B cell (primary cell): ENCODE measurements around the gene TRPM8. TPM values are rescaled to one million over a fixed set of nuclear protein-coding genes. Genes with fewer than 3 reads are reported as not detected.

ENCODE experiments used
- ATAC-seq: fragments of 200-7000 bp; cut with Tn5 transposase; one replicate; pipeline ENCODE4 v1.10.0; 2021; ENCODE audit warnings: low read depth, mild to moderate bottlenecking, moderate number of reproducible peaks, moderate library complexity
- CTCF ChIA-PET: fragments of 350-600 bp; sonication (Branson Sonifier 250); formaldehyde crosslinking; loops from one replicate; lab custom pipeline; 2021; ENCODE audit warnings: antibody characterized with exemption, inconsistent platforms; lab: Charles Lee
- POLR2A ChIA-PET: fragments of 350-600 bp; sonication (Branson Sonifier 250); formaldehyde crosslinking; loops from one replicate; lab custom pipeline; 2021; ENCODE audit warnings: antibody characterized with exemption; lab: Charles Lee
- DNase-seq: peaks from one replicate; pipeline ENCODE4 v3.0.0; 2013
- H2AFZ ChIP-seq: 2 replicates; pipeline ENCODE4 v1.6.1; 2012; ENCODE audit warnings: mild to moderate bottlenecking, low read depth, low read length; ENCODE audit not compliant: insufficient read depth, poor library complexity, severe bottlenecking
- H3K27ac ChIP-seq, 2 donors: 1 replicate in 1 of 2; 2 replicates in 1 of 2; pipeline ENCODE4 v1.5.1; 2012 to 2013; ENCODE audit warnings: low read length in 2 of 2, mild to moderate bottlenecking in 2 of 2, moderate library complexity in 1 of 2
- H3K27me3 ChIP-seq, 4 experiments: fragments of 200-600 bp in 1 of 4; sonication (generic) in 1 of 4; replicated peaks in 1 of 4; 1 replicate in 2 of 4; 2 replicates in 2 of 4; pipeline versions ENCODE4 v1.6.1 to v1.7.0; 2013 to 2016; ENCODE audit warnings: low read length in 3 of 4, mild to moderate bottlenecking in 2 of 4, mixed read lengths in 1 of 4, moderate library complexity in 1 of 4; ENCODE audit not compliant: insufficient read depth in 4 of 4, control insufficient read depth in 3 of 4; ENCODE audit errors: control extremely low read depth in 1 of 4
- H3K36me3 ChIP-seq, 2 experiments: replicated peaks in 1 of 2; 1 replicate in 1 of 2; 2 replicates in 1 of 2; pipeline versions ENCODE4 v1.6.1 to v1.7.1; 2013; ENCODE audit warnings: low read length in 1 of 2; ENCODE audit not compliant: insufficient read depth in 2 of 2, control insufficient read depth in 1 of 2; ENCODE audit errors: control extremely low read depth in 1 of 2, extremely low read depth in 1 of 2
- H3K4me1 ChIP-seq, 2 donors: fragments of 200-600 bp in 1 of 2; sonication (generic) in 1 of 2; 1 replicate in 1 of 2; 2 replicates in 1 of 2; pipeline versions ENCODE4 v1.5.1 to v1.6.1; 2013 to 2017; ENCODE audit warnings: low read length in 2 of 2; ENCODE audit not compliant: control insufficient read depth in 2 of 2, insufficient read depth in 2 of 2
- H3K4me2 ChIP-seq: replicated peaks from 2 replicates; pipeline ENCODE3; 2012; ENCODE audit warnings: mild to moderate bottlenecking, low read depth, low read length; ENCODE audit not compliant: poor library complexity, severe bottlenecking
- H3K4me3 ChIP-seq, 5 experiments: fragments of 200-600 bp in 1 of 5; sonication (generic) in 1 of 5; 1 replicate in 3 of 5; 2 replicates in 2 of 5; pipeline versions ENCODE4 v1.5.1 to v1.7.0; 2011 to 2016; ENCODE audit warnings: low read length in 4 of 5, mild to moderate bottlenecking in 4 of 5, low read depth in 2 of 5, control low read depth in 1 of 5, moderate library complexity in 1 of 5; ENCODE audit not compliant: insufficient read depth in 1 of 5; ENCODE audit errors: control extremely low read depth in 1 of 5, extremely low read depth in 1 of 5
- H3K79me2 ChIP-seq: fragments of 200-600 bp; sonication (generic); one replicate; pipeline ENCODE4 v1.6.0; 2016; ENCODE audit warnings: low read length; ENCODE audit not compliant: control insufficient read depth, insufficient read depth
- H3K9ac ChIP-seq: fragments of 200-600 bp; sonication (generic); 2 replicates; pipeline ENCODE4 v1.6.1; 2017; ENCODE audit warnings: mild to moderate bottlenecking, low read length, moderate library complexity
- H3K9me3 ChIP-seq, 3 donors: one replicate each; pipeline versions ENCODE4 v1.6.1 to v1.7.1; 2013; ENCODE audit warnings: low read length in 2 of 3; ENCODE audit not compliant: control insufficient read depth in 2 of 3, insufficient read depth in 1 of 3; ENCODE audit errors: control extremely low read depth in 1 of 3
- H4K20me1 ChIP-seq: 2 replicates; pipeline ENCODE4 v1.6.0; 2012; ENCODE audit warnings: mild to moderate bottlenecking, low read length; ENCODE audit not compliant: insufficient read depth, control insufficient read depth, poor library complexity, severe bottlenecking
- H3K27ac Mint-ChIP-seq: one replicate; pipeline ENCODE4 v1.8.0; 2021; ENCODE audit warnings: mixed read lengths
- H3K27me3 Mint-ChIP-seq: one replicate; pipeline ENCODE4 v1.8.0; 2021; ENCODE audit warnings: mixed read lengths
- H3K4me1 Mint-ChIP-seq: one replicate; pipeline ENCODE4 v1.8.0; 2021; ENCODE audit warnings: mixed read lengths
- H3K4me3 Mint-ChIP-seq: one replicate; pipeline ENCODE4 v1.8.0; 2021; ENCODE audit warnings: mixed read lengths
- H3K9me3 Mint-ChIP-seq: one replicate; pipeline ENCODE4 v1.8.0; 2022; ENCODE audit warnings: mixed read lengths; ENCODE audit not compliant: insufficient read depth
- CTCF ChIP-seq: fragments of 200-600 bp; IDR thresholded peaks from one replicate; pipeline ENCODE4 v1.8.0; 2022; ENCODE audit warnings: antibody characterized with exemption, mild to moderate bottlenecking
- EZH2 ChIP-seq: IDR thresholded peaks from 2 replicates; pipeline ENCODE4 v1.6.1; 2012; ENCODE audit warnings: borderline replicate concordance, low read depth, mild to moderate bottlenecking, moderate library complexity, low read length; ENCODE audit not compliant: insufficient read depth, poor library complexity, severe bottlenecking
- WGBS: methylation state at CpG from one replicate; pipeline ENCODE4 v1.1.5; 2013; ENCODE audit warnings: missing lambda C conversion rate; ENCODE audit not compliant: insufficient coverage; 5-methylcytosine and 5-hydroxymethylcytosine counted together
- intact Hi-C: fragments of 100-400 bp; cut with micrococcal nuclease; formaldehyde crosslinking; loops from one replicate; pipeline ENCODE4 v1.10.0; 2022
- polyA plus RNA-seq: library from polyadenylated mRNA; depleted of rRNA; stranded (reverse); fragments of >200 nt; gene quantifications from 2 replicates; pipeline ENCODE4 v1.2.3, GENCODE V29; 2012
- total RNA-seq, 2 donors: library from RNA; stranded (reverse); fragments of 120-200 nt in 1 of 2; gene quantifications; 1 replicate in 1 of 2; 2 replicates in 1 of 2; pipeline versions ENCODE4 v1.2.3 to v1.2.4, GENCODE V29; 2013 to 2022

Gene TRPM8
- total and polyA plus RNA-seq, 2 donors (not counting 1 experiment from before 2014, with no cell fraction given), result not detected

- Histone ChIP-seq H3K27ac (no peak overlapping the region), H3K36me3 (no peaks in the 10 kb centered on the region), H4K20me1 (no peaks in the 10 kb centered on the region), H3K27me3 (peaks cover 0 to 22% (median 6%) of the 10 kb centered on the region in 4 experiments), H3K4me3 (no peak overlapping the region), H3K79me2 (no peaks in the 10 kb centered on the region), H2AFZ (no peak overlapping the region), H3K9me3 (no peaks in the 10 kb centered on the region), H3K4me2 (no peak overlapping the region), H3K4me1 (no peaks in the 10 kb centered on the region), H3K9ac (no peak overlapping the region)
- Mint-ChIP-seq H3K27me3 (peaks cover 60% of the 10 kb centered on the region), H3K4me3 (no peak overlapping the region), H3K9me3 (no peaks in the 10 kb centered on the region), H3K4me1 (no peaks in the 10 kb centered on the region), H3K27ac (no peak overlapping the region)
- DNase-seq (no peak), ATAC-seq (no peak)
- ChIA-PET CTCF (interaction anchor here (0.6 kb wide), 1 partner anchor 43 kb away, joined by 3 read pairs; no protein-coding TSS in a partner anchor), POLR2A (no interaction called here)
- 82% methylated on average over 4 of the region's 4 CpGs for WGBS
- TF ChIP-seq EZH2 (no peak), CTCF (no peak)
- intact Hi-C loops, result no loop called here
Observed at GRCh38 chr2:233926806-233927205, 9.6 kb downstream of the TRPM8 start.

- ChIA-PET POLR2A (no interaction called here), CTCF (interaction anchor here (0.7 kb wide), 1 partner anchor 48 kb away, joined by 3 read pairs; no protein-coding TSS in a partner anchor)
- intact Hi-C loops, result no loop called here
- ATAC-seq (no peak), DNase-seq (no peak)
- Mint-ChIP-seq H3K27ac (no peak overlapping the region), H3K4me1 (no peaks in the 10 kb centered on the region), H3K4me3 (no peak overlapping the region), H3K27me3 (peaks cover 65% of the 10 kb centered on the region), H3K9me3 (no peaks in the 10 kb centered on the region)
- Histone ChIP-seq H3K4me2 (no peak overlapping the region), H3K27me3 (peaks cover 0 to 37% (median 13%) of the 10 kb centered on the region in 4 experiments), H4K20me1 (no peaks in the 10 kb centered on the region), H3K4me1 (no peaks in the 10 kb centered on the region), H2AFZ (no peak overlapping the region), H3K79me2 (no peaks in the 10 kb centered on the region), H3K4me3 (no peak overlapping the region), H3K9me3 (no peaks in the 10 kb centered on the region), H3K36me3 (no peaks in the 10 kb centered on the region), H3K27ac (no peak overlapping the region), H3K9ac (no peak overlapping the region)
- TF ChIP-seq CTCF (peak; percentile 17), EZH2 (no peak)
- whole genome bisulfite sequencing, result 33% methylated on average over 2 of the region's 7 CpGs
Observed at GRCh38 chr2:233928594-233929351, 11.6 kb downstream of the TRPM8 start.
